GM19438 (cell line): ENCODE measurements around the gene CROCC2.

Experiments
- ATAC-seq: cut with Tn5 transposase; IDR thresholded peaks from one replicate; pipeline ENCODE4 v1.9.1; 2021; ENCODE audit warnings: low read depth; ENCODE audit not compliant: unreplicated experiment

The CROCC2 gene

GRCh38 chr2:240932001-240932723, 26.0 kb downstream of the CROCC2 start:
- no peak for ATAC-seq

DNA sequence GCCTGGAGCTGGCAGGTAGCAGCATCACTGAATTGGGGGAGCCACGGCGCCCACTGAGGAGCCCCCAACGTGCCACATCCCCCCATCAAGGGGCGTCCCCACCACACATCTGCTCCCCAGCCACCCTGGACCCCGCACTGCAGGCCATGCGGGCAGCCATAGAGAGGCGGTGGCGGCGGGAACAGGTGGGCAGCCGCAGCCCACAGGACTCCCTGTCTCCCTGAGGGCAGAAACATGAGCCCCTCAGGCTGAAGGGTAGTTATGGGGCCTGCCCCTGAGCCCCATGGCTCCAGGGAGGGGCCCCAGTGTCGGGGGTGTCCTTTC, 26.6 kb downstream of the CROCC2 start:
- no peak for ATAC-seq

DNA sequence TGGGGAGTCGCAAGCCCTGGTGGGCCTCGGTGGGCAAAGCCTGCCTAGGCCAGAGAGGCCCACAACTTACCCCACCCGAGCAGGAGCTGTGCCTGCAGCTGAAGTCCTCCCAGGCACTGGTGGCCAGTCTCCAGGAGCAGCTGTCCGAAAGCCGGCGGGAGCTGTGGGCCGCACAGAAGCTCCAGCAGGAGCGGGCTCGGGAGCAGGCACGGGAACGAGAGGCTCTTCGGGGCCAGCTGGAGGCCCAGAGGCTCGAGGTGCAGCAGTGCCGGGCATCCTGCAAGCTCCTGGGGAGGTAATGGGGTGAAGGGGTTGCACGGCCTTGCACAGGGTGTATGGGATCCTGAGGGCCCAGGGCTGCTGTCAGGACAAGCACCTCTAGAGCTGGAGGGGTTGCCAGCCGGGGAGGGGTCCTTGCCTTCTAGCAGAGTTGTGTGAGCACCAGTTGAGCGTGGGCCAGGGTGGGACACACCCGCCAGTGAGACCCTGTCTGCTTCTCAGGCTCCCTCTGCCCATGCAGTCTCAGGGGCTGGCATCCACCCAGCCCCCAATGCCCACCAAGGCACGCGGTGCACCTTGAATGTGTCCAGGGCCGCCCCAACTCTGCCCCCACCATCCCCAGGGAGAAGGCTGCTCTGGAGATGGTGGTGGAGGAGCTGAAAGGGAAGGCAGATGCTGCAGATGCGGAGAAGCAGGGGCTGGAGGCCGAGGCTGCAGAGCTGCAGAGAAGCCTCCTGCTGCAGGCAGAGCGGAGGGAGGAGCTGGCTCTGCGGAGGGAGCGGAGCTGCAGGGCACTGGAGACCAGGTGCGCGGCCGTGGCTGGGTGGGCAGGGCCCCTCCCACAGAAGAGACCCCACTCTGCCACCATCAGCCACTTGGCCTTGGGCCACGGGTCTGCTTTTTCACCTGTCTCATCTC, 27.2 kb downstream of the CROCC2 start:
- no peak for ATAC-seq

GRCh38 chr2:240933966-240934700, 28.0 kb downstream of the CROCC2 start:
- no peak for ATAC-seq

DNA sequence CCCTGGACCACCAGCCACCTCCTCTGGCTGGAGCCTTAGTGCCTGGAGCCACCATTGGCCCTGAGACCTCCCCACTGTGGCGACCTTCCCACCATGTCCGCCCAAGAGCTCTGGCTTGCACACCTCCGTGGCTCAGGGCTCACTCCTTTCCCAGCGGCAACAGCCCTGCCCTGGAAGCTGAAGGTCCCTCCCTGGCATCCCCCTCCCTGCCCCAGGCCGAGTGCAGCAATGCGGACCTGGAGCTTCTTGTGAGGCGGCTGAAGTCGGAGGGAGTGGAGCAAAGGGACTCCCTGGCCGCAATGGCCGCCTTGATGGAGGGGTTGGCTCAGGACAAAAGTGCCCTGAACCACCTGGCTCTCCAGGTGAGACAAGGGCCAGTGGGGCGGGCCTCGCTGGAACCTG, 28.6 kb downstream of the CROCC2 start:
- no peak for ATAC-seq

- ATAC-seq: no peak
These were observed 29.2 kb downstream of the CROCC2 start for GRCh38 chr2:240935103-240935876.

GRCh38 chr2:240936106-240936505, 30.0 kb downstream of the CROCC2 start:
- ATAC-seq: no peak

- ATAC-seq: no peak
These were observed 39.9 kb downstream of the CROCC2 start for GRCh38 chr2:240946046-240946445.

GRCh38 chr2:240946654-240947053, 40.5 kb downstream of the CROCC2 start:
- ATAC-seq: no peak

- ATAC-seq: no peak
These were observed 41.0 kb downstream of the CROCC2 start for GRCh38 chr2:240947176-240947575.

DNA sequence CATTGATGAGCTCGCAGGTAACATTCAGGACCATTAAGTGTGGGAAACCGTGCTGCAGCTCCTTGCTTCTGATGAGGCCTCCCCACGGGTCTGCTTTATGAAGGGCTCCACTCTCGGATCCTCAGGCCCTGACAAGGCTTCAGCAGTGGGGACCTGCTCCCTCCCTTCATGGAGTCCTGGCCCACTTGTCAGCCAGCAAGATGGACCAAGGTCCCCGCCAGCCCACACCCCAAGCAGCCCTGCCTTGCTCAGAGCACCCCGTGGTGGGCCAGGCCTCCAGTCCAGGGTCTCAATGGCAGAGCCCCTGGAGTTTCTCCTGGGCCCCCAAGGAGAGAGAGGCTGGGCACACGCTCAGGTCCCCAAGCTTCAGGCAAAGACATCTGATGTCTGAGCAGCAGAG, 41.5 kb downstream of the CROCC2 start:
- ATAC-seq: no peak

DNA sequence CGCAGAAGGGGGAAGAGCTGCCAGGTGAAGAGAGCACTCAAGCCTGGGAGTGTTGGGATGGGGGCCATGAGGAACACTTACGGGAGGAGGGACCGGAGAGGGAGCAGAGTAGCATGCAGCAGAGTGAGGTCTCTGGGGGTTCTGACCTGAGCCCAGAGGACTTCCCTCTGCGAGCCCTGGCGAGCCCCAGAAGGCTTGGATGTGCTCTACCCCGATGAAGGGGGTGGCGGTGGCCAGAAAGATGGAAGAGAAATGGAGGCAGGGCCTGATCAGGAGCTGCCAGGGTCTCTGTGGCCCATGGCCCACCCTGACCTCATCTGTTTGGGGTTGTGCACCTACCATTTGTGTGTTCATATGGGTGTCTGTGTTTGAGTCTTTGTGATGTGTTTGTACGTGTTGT, 42.0 kb downstream of the CROCC2 start:
- no peak for ATAC-seq

- ATAC-seq: no peak
These were observed 43.0 kb downstream of the CROCC2 start for GRCh38 chr2:240948905-240949790.

GRCh38 chr2:240949791-240950705, 43.9 kb downstream of the CROCC2 start:
- no peak for ATAC-seq

DNA sequence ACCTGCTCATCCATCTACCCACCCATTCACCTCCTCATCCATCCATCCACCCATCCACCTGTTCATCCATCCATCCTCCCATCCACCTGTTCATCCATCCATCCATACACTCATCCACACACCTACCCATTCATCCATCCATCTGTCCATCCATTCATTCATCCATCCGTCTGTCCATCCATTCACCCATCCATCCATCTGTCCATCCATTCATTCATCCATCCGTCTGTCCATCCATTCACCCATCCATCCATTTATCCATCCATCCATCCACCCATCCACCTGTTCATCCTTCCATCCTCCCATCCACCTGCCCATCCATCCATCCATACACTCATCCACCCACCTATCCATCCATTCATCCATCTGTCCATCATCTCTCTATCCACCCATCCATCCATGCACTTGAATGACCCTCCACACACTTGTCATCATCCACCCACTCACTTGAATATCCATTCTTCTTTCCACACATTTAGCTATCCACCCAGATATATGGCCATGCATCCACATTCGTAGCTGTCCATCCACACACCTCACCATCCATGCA, 45.0 kb downstream of the CROCC2 start:
- ATAC-seq: no peak

DNA sequence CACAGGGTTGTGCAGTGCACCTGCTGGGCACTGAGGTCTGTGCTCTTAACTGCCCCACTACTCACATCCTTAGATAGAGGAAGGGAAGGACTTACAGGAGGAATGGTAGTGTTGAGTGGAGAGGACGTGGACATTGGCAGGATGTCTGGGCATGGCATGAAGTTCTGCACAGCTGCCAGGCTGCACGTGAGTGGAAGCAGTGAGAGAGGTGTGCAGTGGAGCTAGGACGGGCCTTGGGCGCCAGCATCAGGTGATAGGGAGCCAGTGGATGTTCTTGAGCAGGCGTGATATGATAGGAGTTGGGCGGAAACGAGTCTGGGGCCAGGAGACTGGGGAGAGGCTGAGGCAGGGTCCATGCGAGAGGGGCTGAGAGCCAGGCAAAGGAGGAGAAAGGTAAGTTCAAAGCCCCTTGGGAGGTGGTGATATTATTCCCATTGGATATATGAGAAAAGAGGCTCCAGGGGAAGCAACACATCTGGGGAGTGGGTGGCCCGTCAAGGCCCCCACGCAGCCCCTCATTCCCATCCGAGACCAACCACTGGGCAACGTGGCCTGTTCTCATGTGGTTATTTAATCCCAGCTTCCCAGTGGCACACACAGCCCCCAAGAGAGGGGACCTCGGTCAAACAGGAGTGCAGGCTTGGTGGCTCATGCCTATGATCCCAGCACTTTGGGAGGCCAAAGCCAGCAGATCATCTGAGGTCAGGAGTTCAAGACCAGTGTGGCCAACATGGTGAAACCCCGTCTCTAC, 46.5 kb downstream of the CROCC2 start:
- ATAC-seq: no peak
